Peyer's patch (tissue), 4 donors: Measurements from ENCODE around the gene RGL2. TPM values are rescaled to one million over a fixed set of nuclear protein-coding genes. Genes with fewer than 3 reads are reported as not detected.
"Not testable (repeated sequence)": the region's sequence is repeated elsewhere in the genome, so short reads cannot be mapped to it uniquely, and the experiment has no call there.

Experiments used
- DNase-seq, 3 donors: peaks; one replicate each; pipeline ENCODE4 v3.0.0-alpha.2; 2017 to 2019
- H3K27ac ChIP-seq, 4 donors: fragments of 200-600 bp; sonication (generic); one replicate each; pipeline ENCODE4 v1.5.1; 2016 to 2019
- H3K27me3 ChIP-seq, 2 donors: fragments of 200-600 bp; sonication (generic); one replicate each; pipeline ENCODE4 v1.5.1; 2019
- H3K36me3 ChIP-seq, 3 donors: fragments of 200-600 bp; sonication (generic); one replicate each; pipeline ENCODE4 v1.5.1; 2016 to 2019
- H3K4me1 ChIP-seq, 4 donors: fragments of 200-600 bp; sonication (generic); one replicate each; pipeline ENCODE4 v1.5.1; 2016 to 2019
- H3K4me3 ChIP-seq, 4 donors: fragments of 200-600 bp; sonication (generic); 1 replicate in 3 of 4; 2 replicates in 1 of 4; pipeline ENCODE4 v1.5.1; 2016 to 2019; ENCODE audit warnings: mild to moderate bottlenecking in 1 of 4
- H3K9me3 ChIP-seq, 4 donors: fragments of 200-600 bp; sonication (generic); one replicate each; pipeline ENCODE4 v1.5.1; 2016 to 2019; ENCODE audit warnings: mild to moderate bottlenecking in 1 of 4
- POLR2A ChIP-seq, 2 donors: fragments of 450-650 bp; IDR thresholded peaks; one replicate each; pipeline ENCODE4 v1.5.1; 2017; ENCODE audit warnings: antibody characterized with exemption in 2 of 2, mild to moderate bottlenecking in 2 of 2, moderate library complexity in 2 of 2
- total RNA-seq, 4 donors: library from RNA; depleted of rRNA; stranded (reverse); fragments of >200 nt; gene quantifications; one replicate each; pipeline ENCODE4 v1.1.0, GENCODE V29; 2016
- TF ChIP-seq, protein P1 (sequence below), 6 experiments: fragments of 450-650 bp in 4 of 6; fragments of 200-600 bp in 2 of 6; sonication (generic) in 1 of 6; IDR thresholded peaks; one replicate each; pipeline ENCODE4 v1.5.1; 2017 to 2019; ENCODE audit warnings: antibody characterized with exemption in 6 of 6, mild to moderate bottlenecking in 3 of 6, moderate library complexity in 1 of 6

RGL2 gene
- total RNA-seq, 4 donors from 2014 or later: 15.4 to 89.1 (median 39.4) TPM

DNA sequence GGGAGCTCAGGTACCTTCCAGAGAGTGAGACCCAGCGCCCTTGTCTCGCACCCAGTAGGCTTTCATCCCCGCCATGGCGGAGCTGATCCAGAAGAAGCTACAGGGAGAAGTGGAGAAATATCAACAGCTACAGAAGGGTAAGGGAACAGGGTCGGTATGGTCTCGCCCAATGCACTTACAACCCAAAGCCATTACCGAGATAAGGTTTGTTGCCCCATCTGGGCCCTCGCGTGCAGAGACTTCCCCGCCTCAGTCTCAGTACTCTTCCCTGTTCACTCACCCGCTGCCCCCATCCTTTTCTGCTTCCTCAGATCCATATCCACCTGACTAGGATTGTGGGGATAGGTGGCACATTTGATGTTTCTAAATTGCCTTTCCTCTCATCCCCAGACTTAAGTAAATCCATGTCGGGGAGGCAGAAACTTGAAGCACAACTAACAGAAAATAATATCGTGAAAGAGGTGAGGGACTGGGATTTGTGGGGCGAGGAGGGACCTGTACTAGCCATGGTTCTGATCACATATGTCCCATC is 8.9 kb downstream of the RGL2 start:
- H3K36me3 ChIP-seq: peaks cover 0 to 56% (median 0%) of the 10 kb centered on the region in 3 donors
- peak overlapping the region; percentile 60 to 80 (median 69) for H3K27ac ChIP-seq
- peak overlapping the region; percentile 66 to 86 (median 70) for H3K4me3 ChIP-seq
- no peaks in the 10 kb centered on the region for H3K9me3 ChIP-seq
- peaks cover 5 to 20% (median 11%) of the 10 kb centered on the region in 4 donors for H3K4me1 ChIP-seq
- no peaks in the 10 kb centered on the region for H3K27me3 ChIP-seq
- DNase-seq: no peak
- no peak for TF ChIP-seq POLR2A (IDR thresholded peaks at IDR 0.05)
- TF ChIP-seq, protein P1, sequence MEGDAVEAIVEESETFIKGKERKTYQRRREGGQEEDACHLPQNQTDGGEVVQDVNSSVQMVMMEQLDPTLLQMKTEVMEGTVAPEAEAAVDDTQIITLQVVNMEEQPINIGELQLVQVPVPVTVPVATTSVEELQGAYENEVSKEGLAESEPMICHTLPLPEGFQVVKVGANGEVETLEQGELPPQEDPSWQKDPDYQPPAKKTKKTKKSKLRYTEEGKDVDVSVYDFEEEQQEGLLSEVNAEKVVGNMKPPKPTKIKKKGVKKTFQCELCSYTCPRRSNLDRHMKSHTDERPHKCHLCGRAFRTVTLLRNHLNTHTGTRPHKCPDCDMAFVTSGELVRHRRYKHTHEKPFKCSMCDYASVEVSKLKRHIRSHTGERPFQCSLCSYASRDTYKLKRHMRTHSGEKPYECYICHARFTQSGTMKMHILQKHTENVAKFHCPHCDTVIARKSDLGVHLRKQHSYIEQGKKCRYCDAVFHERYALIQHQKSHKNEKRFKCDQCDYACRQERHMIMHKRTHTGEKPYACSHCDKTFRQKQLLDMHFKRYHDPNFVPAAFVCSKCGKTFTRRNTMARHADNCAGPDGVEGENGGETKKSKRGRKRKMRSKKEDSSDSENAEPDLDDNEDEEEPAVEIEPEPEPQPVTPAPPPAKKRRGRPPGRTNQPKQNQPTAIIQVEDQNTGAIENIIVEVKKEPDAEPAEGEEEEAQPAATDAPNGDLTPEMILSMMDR (IDR thresholded peaks at IDR 0.05): no peak

DNA sequence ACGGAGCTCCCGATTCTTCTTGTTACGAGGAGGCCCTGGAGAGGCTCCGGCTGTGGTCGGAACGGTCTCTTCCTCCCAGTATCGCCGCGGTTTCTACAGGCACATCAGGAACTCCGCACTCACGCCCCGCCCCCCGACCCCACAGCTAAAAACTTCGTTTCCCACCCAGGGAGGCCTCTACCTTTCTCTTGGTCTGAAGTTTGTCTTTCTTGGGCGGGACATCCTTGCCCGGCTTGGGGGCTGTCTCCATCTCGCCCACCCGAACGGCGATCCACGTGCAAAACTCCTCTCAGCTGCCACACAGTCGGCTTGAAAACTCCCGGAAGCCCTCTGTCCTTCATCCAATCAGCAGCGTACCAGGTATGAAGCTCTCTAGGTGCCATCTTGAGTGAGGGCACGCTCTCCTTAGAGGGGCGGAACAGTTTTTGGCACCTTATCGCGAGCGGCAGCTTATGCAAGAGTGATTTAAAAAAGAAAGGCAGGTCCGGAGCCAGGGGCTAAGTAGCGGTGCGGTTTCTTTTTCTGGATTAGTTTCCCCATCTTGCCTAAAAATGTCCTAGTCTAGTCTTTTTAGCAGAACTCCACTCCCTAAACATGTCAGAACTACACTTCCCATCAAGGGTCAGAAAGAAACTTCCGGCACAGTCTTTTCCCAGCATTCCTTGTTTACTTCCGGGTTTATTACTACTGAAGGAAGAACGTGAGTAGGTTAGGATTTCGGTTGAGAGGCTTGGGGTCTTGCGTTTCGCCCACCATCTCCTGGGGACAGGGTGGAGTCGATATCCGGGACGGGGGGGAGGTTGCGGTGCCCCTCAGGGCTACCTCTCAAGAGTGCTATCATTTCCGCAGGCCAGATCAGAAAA is 9.6 kb downstream of the RGL2 start, which contains the start of the genes PFDN6 and WDR46:
TSS of gene PFDN6 (plus strand) at position 681 of the 863 bp plus-strand sequence. CDS start 256 bp downstream, outside the sequence.
TSS of gene WDR46 (minus strand) at position 319 of the 863 bp plus-strand sequence. CDS start at position 250, 69 bp downstream.
- TF ChIP-seq, protein P1 (IDR thresholded peaks at IDR 0.05): no peak
- peak in 1 of 2 donors; percentile 16 for TF ChIP-seq POLR2A (IDR thresholded peaks at IDR 0.05)
- Histone ChIP-seq H3K4me3 (peak within 1 kb of the TSS; percentile 66 to 86 (median 70)), H3K36me3 (peaks cover 0 to 62% (median 0%) of the 10 kb centered on the region in 3 donors), H3K27me3 (no peaks in the 10 kb centered on the region), H3K4me1 (peaks cover 5 to 20% (median 11%) of the 10 kb centered on the region in 4 donors), H3K27ac (peak within 1 kb of the TSS; percentile 60 to 80 (median 69)), H3K9me3 (no peaks in the 10 kb centered on the region)
- peak; percentile 82 to 93 (median 82) for DNase-seq

GRCh38 chr6:33288141-33288920 is 10.4 kb downstream of the RGL2 start:
- Histone ChIP-seq H3K27me3 (no peaks in the 10 kb centered on the region), H3K4me1 (peaks cover 5 to 20% (median 11%) of the 10 kb centered on the region in 4 donors), H3K27ac (peak overlapping the region in 3 of 4 donors; percentile 60 to 80 (median 71)), H3K4me3 (peak overlapping the region; percentile 66 to 86 (median 70)), H3K9me3 (no peaks in the 10 kb centered on the region), H3K36me3 (peaks cover 0 to 60% (median 0%) of the 10 kb centered on the region in 3 donors)
- DNase-seq: no peak
- TF ChIP-seq, protein P1 (IDR thresholded peaks at IDR 0.05): no peak
- no peak for TF ChIP-seq POLR2A (IDR thresholded peaks at IDR 0.05)

DNA sequence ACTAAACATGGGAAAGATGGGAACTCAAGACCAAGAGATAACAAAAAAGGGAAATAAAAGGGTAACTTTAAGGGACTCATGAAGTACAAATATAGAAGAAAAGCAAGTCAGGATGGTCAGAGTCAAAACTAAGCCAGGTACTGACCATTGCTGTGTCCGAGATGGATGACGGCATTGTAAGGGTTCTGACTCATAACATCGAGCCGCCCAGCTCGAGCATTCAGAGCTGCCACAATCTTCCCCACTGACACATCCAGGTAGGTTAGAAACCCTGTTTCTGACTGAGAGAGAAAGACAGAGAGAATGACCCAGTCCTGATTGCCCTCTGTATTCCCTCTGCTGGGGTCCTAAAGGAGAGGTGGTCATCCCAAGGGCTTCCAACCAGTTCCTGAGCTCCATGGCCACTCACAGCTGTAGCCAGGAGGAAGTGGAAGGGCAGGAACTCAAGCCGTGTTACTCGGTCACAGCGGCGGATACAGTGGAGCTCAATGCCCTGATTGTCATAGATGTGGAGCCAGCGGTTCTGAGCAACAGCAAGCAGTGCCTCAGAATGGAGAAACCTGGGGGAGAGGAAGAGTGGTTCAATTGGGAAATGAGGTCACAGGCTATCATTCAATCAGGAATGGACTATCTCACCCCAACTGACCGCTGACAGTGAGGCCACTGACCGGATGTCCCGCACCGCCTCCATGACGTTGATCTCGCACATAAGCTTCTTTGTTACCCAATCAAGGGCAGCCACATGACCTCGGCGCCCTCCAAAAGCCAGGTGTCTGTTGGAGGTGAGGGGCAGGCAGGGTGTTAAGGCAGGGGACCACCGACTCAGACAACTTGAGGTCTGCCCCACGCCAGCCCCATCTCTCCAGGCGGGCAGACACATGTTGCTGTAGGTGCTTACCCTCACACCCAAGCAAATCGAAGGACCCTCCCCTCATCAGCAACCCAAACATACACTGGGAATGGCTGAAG is 11.5 kb downstream of the RGL2 start:
- H3K27ac ChIP-seq: no peak overlapping the region
- no peak overlapping the region for H3K4me3 ChIP-seq
- no peaks in the 10 kb centered on the region for H3K9me3 ChIP-seq
- no peak for TF ChIP-seq POLR2A (IDR thresholded peaks at IDR 0.05)
- TF ChIP-seq, protein P1 (IDR thresholded peaks at IDR 0.05): no peak
- peaks cover 0 to 50% (median 0%) of the 10 kb centered on the region in 3 donors for H3K36me3 ChIP-seq
- peaks cover 5 to 20% (median 11%) of the 10 kb centered on the region in 4 donors for H3K4me1 ChIP-seq
- H3K27me3 ChIP-seq: no peaks in the 10 kb centered on the region
- no peak for DNase-seq

GRCh38 chr6:33285214-33285613 is 13.5 kb downstream of the RGL2 start:
- not testable (repeated sequence) for H3K9me3 ChIP-seq, DNase-seq, H3K27ac ChIP-seq, H3K27me3 ChIP-seq, H3K4me3 ChIP-seq
- H3K4me1 ChIP-seq: peaks cover 2 to 14% (median 9%) of the 10 kb centered on the region in 4 donors
- H3K36me3 ChIP-seq: peaks cover 0 to 45% (median 0%) of the 10 kb centered on the region in 3 donors
